ENCODE results near the gene TSPEAR. TPM values are rescaled to one million over a fixed set of nuclear protein-coding genes. Genes with fewer than 3 reads are reported as not detected.

TSPEAR gene
- not detected in 2 replicates for total RNA-seq (2014; rRNA removed; shearing (Covaris generic); ENCODE audit: low replicate concordance)

DNA sequence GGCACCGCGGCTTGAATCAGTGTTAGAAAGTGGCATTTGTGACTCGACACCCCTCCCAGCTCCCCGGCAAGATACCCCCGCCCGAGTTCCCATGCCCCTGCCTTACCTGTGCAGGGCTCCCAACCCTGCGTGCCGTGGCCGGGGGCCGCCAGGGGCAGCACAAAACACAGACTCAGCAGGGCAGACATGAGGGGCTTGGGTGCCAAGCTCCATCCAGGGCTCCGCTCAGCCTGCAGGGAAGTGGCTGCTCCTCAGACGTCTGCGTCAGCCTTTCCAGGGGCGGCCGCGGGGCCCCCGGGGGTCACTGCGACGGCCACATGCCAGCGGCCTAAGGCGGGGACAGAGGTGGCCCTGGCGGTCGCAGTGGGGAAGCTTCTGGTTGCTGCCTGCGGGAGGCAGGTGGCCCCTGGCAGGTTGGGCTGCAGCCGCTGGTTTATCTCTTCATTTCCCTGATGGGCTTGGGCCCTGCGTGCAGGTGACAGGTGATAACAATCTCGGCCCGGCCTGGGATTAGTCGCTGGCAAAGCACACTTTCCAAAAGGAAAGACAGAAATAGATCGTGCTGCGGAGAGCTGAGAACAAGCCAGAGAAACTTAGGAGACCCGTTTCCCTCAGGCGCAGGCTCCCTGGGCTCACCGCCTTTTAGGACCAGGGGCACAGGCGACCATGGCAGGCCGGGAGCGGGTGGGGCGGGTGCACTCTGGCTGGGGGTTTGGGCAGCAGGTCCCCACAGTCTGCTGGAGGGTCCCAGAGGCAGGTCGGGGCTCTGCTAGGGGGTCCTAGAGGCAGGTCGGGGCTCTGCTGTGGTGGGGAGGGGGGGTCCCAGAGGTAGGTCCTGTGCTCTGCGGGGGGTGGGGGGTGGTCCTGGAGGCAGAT lies at the start of gene TSPEAR:
TSPEAR (minus strand) TSS at position 246 of the 876 bp plus-strand sequence; CDS start at position 188, 58 bp downstream.
- H3K4me3 ChIP-seq (ENCODE audit: low read length), result no peak within 1 kb of the TSS
- no peaks in the 10 kb centered on the region for H3K9me2 ChIP-seq (replicated peaks; ENCODE audit: insufficient read depth, low read length)
- H3K4me2 ChIP-seq (ENCODE audit: low read depth, low read length, poor library complexity, severe bottlenecking), result no peak within 1 kb of the TSS
- H3K36me3 ChIP-seq (ENCODE audit: insufficient read depth, low read length), result no peaks in the 10 kb centered on the region
- no peaks in the 10 kb centered on the region for H3K79me2 ChIP-seq (ENCODE audit: low read length)
- no peaks in the 10 kb centered on the region for H3K9me3 ChIP-seq (ENCODE audit: low read length)
- no peak within 1 kb of the TSS for H3K27ac ChIP-seq (ENCODE audit: low read length)
- no peaks in the 10 kb centered on the region for H3K27me3 ChIP-seq (ENCODE audit: low read length)
- H3K9ac ChIP-seq (ENCODE audit: low read length), result no peak within 1 kb of the TSS
- no peak within 1 kb of the TSS for H2AFZ ChIP-seq (ENCODE audit: low read length)
- DNase-seq, result no peak
- H3K4me1 ChIP-seq (ENCODE audit: low read length), result 0 out of 2 replicates have a peak, but pooled peaks cover 2% of the 10 kb centered on the region
- no peaks in the 10 kb centered on the region for H4K20me1 ChIP-seq (ENCODE audit: insufficient read depth, low read depth, low read length)

DNA sequence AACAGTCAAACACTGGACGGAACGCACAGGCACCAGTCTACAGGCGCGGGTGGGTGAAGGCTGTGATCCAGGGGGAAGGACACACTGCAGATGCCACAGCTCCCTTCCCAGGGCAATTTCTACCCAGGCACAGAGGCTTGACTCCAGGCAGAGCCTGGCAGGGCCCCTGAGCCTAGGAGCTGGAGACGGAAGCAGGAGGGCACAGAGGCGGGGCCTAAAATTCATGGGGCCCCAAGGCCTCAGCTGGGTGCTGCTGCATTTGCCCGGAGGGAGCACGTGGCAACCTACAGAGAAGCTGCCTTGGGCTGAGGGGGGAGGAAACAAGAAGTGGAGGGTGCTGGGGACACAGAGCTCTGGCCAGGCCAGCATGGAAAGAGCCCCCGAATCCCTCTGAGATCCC lies 49.0 kb upstream of the TSPEAR start:
- no peak for DNase-seq
- no peak overlapping the region for H3K4me3 ChIP-seq (ENCODE audit: low read length)
- no peaks in the 10 kb centered on the region for H3K9me2 ChIP-seq (replicated peaks; ENCODE audit: insufficient read depth, low read length)
- H4K20me1 ChIP-seq (ENCODE audit: insufficient read depth, low read depth, low read length), result peaks cover 3% of the 10 kb centered on the region; the same call in 1 of the 2 replicates
- H3K4me2 ChIP-seq (ENCODE audit: low read depth, low read length, poor library complexity, severe bottlenecking), result no peak overlapping the region
- no peak overlapping the region for H2AFZ ChIP-seq (ENCODE audit: low read length)
- no peaks in the 10 kb centered on the region for H3K27me3 ChIP-seq (ENCODE audit: low read length)
- no peaks in the 10 kb centered on the region for H3K4me1 ChIP-seq (ENCODE audit: low read length)
- no peaks in the 10 kb centered on the region for H3K9me3 ChIP-seq (ENCODE audit: low read length)
- H3K27ac ChIP-seq (ENCODE audit: low read length), result no peak overlapping the region
- H3K79me2 ChIP-seq (ENCODE audit: low read length), result no peaks in the 10 kb centered on the region
- no peak overlapping the region for H3K9ac ChIP-seq (ENCODE audit: low read length)
- H3K36me3 ChIP-seq (ENCODE audit: insufficient read depth, low read length), result no peaks in the 10 kb centered on the region

DNA sequence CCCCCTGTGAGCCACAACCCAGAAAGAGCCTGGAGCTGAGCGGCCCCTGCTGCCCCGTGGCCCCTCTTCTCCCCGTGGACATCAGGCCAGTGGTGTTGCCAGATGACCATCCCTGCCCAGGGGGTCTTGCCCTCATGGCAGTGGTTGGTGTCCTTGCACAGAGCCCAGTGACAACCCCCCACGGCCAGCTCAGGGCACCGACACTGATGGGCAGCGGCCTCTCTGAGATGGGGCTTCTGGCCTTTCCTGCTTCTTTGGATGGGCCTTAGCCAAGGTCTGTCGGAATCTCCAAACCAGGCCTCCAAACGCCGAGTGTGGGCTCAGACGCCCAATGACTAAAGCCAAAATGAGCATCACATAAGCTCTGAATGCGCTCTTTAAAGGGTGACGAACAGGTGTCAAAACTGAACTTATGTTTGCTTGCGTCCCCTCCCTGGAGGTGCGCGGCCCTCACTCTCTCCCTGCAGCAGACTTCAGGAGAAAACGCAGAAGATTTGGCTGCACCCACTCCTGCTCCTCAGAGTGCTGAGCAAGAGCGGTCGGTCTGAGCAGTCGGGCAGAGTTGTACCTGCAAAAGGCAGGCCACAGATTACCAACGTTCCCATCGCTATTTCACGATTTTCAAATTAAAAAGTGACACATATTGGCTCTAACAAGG lies 48.4 kb upstream of the TSPEAR start:
- Histone ChIP-seq H3K27ac (ENCODE audit: low read length) (no peak overlapping the region), H3K79me2 (ENCODE audit: low read length) (no peaks in the 10 kb centered on the region), H3K9ac (ENCODE audit: low read length) (no peak overlapping the region), H4K20me1 (ENCODE audit: insufficient read depth, low read depth, low read length) (peaks cover 3% of the 10 kb centered on the region; the same call in 1 of the 2 replicates), H3K9me3 (ENCODE audit: low read length) (no peaks in the 10 kb centered on the region), H2AFZ (ENCODE audit: low read length) (no peak overlapping the region), H3K4me2 (ENCODE audit: low read depth, low read length, poor library complexity, severe bottlenecking) (no peak overlapping the region), H3K27me3 (ENCODE audit: low read length) (no peaks in the 10 kb centered on the region), H3K4me3 (ENCODE audit: low read length) (no peak overlapping the region), H3K4me1 (ENCODE audit: low read length) (no peaks in the 10 kb centered on the region), H3K36me3 (ENCODE audit: insufficient read depth, low read length) (no peaks in the 10 kb centered on the region), H3K9me2 (replicated peaks; ENCODE audit: insufficient read depth, low read length) (no peaks in the 10 kb centered on the region)
- DNase-seq, result no peak

DNA sequence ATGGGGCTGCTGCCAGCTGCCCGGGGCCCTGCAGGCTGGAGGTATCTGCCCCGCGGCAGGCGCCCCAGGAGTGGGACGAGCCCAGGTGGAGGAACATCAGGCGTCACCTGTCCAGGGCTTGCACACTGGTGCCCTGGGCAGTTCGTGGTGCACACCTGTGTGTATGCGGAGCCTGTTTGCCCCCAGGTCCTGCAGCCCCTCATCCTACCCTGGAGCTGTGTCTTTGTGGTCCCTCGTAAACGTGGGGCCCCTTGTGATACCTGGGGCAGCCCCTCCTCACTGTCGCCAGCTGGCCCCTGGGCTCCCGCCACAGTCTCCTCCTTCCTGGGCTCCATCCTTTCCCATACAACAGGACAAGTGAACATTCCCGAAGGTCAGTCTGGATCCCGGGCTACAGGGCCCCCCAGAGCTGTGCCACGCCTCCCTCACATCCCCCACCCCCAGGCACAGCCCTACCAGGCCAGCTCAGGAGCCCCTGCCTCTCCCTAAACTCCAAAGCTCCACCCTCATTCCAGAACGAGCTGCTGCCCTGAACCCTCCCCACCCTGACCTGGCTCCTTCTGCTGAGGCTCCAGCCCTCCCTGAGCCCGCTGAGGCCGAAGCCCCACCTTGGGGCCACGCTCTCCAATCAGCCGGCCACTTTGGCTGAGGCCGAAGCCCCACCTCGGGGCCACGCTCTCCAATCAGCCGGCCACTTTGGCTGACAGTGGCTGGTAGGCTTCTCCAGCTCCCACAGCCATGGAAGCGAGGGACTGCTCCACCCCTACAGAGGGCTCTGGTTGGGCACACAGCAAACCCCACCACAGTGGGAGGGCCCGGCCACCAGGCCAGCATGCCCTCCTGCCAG lies 47.6 kb upstream of the TSPEAR start:
- Histone ChIP-seq H3K9me2 (replicated peaks; ENCODE audit: insufficient read depth, low read length) (no peaks in the 10 kb centered on the region), H3K27ac (ENCODE audit: low read length) (no peak overlapping the region), H3K36me3 (ENCODE audit: insufficient read depth, low read length) (no peaks in the 10 kb centered on the region), H3K9me3 (ENCODE audit: low read length) (no peaks in the 10 kb centered on the region), H3K27me3 (ENCODE audit: low read length) (no peaks in the 10 kb centered on the region), H4K20me1 (ENCODE audit: insufficient read depth, low read depth, low read length) (peaks cover 3% of the 10 kb centered on the region; the same call in 1 of the 2 replicates), H3K4me3 (ENCODE audit: low read length) (no peak overlapping the region), H3K79me2 (ENCODE audit: low read length) (no peaks in the 10 kb centered on the region), H2AFZ (ENCODE audit: low read length) (no peak overlapping the region), H3K9ac (ENCODE audit: low read length) (no peak overlapping the region), H3K4me1 (ENCODE audit: low read length) (no peaks in the 10 kb centered on the region), H3K4me2 (ENCODE audit: low read depth, low read length, poor library complexity, severe bottlenecking) (no peak overlapping the region)
- DNase-seq, result no peak

DNA sequence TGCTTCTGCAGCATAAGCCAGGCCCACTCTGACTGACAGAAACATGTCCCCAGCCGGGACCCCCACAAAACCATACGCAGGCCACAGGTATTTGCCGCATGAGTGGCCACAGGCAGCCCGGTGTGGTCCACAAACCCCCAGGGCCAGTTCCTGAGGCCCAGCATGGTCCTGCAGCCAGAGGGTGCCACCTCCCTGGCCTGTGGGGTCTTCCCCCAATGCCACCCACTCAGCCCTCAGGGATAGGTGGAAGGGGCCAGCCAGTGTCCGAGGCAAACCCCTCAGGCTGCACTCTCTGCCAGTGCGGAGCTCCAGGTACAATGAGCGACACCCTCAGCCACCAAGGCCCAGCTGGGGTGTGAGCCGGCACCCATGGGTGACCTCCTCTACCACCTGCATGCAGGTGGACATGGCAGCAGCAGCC lies 46.8 kb upstream of the TSPEAR start:
- Histone ChIP-seq H2AFZ (ENCODE audit: low read length) (no peak overlapping the region), H4K20me1 (ENCODE audit: insufficient read depth, low read depth, low read length) (peaks cover 3% of the 10 kb centered on the region; the same call in 1 of the 2 replicates), H3K9ac (ENCODE audit: low read length) (no peak overlapping the region), H3K4me1 (ENCODE audit: low read length) (no peaks in the 10 kb centered on the region), H3K4me2 (ENCODE audit: low read depth, low read length, poor library complexity, severe bottlenecking) (no peak overlapping the region), H3K36me3 (ENCODE audit: insufficient read depth, low read length) (no peaks in the 10 kb centered on the region), H3K9me3 (ENCODE audit: low read length) (no peaks in the 10 kb centered on the region), H3K79me2 (ENCODE audit: low read length) (no peaks in the 10 kb centered on the region), H3K9me2 (replicated peaks; ENCODE audit: insufficient read depth, low read length) (no peaks in the 10 kb centered on the region), H3K27ac (ENCODE audit: low read length) (no peak overlapping the region), H3K4me3 (ENCODE audit: low read length) (no peak overlapping the region), H3K27me3 (ENCODE audit: low read length) (no peaks in the 10 kb centered on the region)
- DNase-seq, result no peak

DNA sequence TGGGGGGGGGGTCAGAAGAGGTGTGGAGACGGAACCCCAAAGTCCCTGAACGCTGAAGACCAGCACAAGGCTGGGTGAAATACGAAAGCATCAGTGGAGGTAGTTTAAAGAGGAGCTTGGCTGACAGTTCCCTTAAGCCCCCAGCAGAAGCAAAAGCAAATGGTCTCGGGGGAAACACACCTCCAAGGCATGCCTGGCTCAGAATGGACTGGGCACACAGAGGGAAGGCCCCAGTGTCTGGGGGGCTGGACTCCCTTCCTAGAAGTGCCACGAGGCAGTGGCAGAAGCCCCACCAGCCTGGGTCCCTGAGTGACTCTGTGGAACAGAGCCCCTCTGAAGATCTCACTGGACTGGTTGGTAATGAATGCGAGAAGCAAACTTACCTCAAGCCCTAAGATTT lies 46.4 kb upstream of the TSPEAR start:
- Histone ChIP-seq H3K4me2 (ENCODE audit: low read depth, low read length, poor library complexity, severe bottlenecking) (no peak overlapping the region), H4K20me1 (ENCODE audit: insufficient read depth, low read depth, low read length) (peaks cover 3% of the 10 kb centered on the region; the same call in 1 of the 2 replicates), H3K9me3 (ENCODE audit: low read length) (no peaks in the 10 kb centered on the region), H3K27ac (ENCODE audit: low read length) (no peak overlapping the region), H3K79me2 (ENCODE audit: low read length) (no peaks in the 10 kb centered on the region), H3K4me1 (ENCODE audit: low read length) (no peaks in the 10 kb centered on the region), H3K36me3 (ENCODE audit: insufficient read depth, low read length) (no peaks in the 10 kb centered on the region), H3K9ac (ENCODE audit: low read length) (no peak overlapping the region), H3K4me3 (ENCODE audit: low read length) (no peak overlapping the region), H3K9me2 (replicated peaks; ENCODE audit: insufficient read depth, low read length) (no peaks in the 10 kb centered on the region), H2AFZ (ENCODE audit: low read length) (no peak overlapping the region), H3K27me3 (ENCODE audit: low read length) (no peaks in the 10 kb centered on the region)
- no peak for DNase-seq

DNA sequence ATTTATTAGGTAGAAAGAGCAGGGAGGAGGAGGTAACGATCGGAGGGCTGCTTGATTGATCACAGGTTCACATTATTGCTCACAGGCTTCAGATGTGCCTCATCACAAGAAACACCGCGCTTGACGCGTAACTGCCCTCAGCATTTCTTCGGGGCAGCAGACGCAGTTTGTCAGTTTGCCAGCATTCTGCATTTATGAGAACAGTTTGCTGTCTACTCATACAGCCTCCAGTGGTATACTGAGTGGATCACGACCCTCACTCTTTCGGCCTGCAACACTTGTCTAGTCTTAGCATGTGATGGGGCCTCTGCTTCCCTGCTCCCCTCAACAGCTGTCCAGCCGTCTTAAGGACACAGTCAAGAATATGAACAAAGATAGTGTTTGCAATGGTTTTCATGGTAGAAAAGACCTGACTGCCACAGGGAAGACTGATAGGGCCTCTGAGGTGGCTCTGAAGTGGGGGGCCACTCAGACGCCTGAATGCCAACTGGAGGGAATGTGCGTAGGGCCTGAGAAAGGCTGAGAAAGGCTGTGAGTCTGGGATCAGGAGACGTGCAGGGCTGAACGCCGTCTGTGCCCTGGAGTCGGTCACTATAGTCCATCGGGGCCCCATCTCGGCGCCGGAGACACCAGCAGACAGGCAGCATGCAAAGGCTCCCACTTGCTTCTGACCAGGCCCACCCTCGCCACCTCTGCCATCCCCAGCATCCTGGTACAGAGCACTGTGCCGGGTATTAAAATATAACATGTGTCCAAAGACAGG lies 45.2 kb upstream of the TSPEAR start:
- Histone ChIP-seq H3K36me3 (ENCODE audit: insufficient read depth, low read length) (no peaks in the 10 kb centered on the region), H3K27me3 (ENCODE audit: low read length) (no peaks in the 10 kb centered on the region), H3K9me2 (replicated peaks; ENCODE audit: insufficient read depth, low read length) (no peaks in the 10 kb centered on the region), H3K4me3 (ENCODE audit: low read length) (no peak overlapping the region), H3K9me3 (ENCODE audit: low read length) (no peaks in the 10 kb centered on the region), H3K4me1 (ENCODE audit: low read length) (no peaks in the 10 kb centered on the region), H3K79me2 (ENCODE audit: low read length) (no peaks in the 10 kb centered on the region), H3K9ac (ENCODE audit: low read length) (no peak overlapping the region), H3K4me2 (ENCODE audit: low read depth, low read length, poor library complexity, severe bottlenecking) (no peak overlapping the region), H3K27ac (ENCODE audit: low read length) (no peak overlapping the region), H2AFZ (ENCODE audit: low read length) (no peak overlapping the region), H4K20me1 (ENCODE audit: insufficient read depth, low read depth, low read length) (peaks cover 3% of the 10 kb centered on the region; the same call in 1 of the 2 replicates)
- DNase-seq, result no peak
